SKM-1 treated with dmso at 0.1 percent for 144 hours (cell line): ENCODE data around the gene TSGA10IP.
"Not testable (repeated sequence)": the region's sequence is repeated elsewhere in the genome, so short reads cannot be mapped to it uniquely, and the experiment has no call there.

Experiments
- DNase-seq: peaks from one replicate; lab custom pipeline; 2025; ENCODE audit not compliant: unreplicated experiment; lab: John Stamatoyannopoulos, UW

TSGA10IP gene

GRCh38 chr11:65945941-65946558 lies 770 bp downstream of the TSGA10IP start:
- DNase-seq: no peak

DNA sequence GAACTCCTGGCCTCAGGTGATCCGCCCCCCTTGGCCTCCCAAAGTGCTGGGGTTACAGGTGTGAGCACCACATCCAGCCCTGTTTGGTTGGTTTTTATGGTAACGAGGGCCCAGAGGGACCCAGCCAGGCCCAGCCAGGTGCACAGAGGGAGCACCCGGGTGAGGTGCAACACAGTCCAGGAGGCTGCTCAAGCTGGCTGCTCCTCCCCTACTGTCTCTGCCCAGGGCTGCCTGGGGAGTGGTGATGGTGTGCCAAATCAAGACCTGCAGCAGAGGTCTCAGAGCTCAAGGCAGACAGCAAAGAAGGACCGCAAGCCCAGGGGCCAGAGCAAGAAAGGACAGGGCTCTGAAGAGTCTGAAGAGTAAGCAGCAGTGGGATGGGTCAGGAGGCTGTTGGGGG lies 1.4 kb downstream of the TSGA10IP start:
- no peak for DNase-seq

DNA sequence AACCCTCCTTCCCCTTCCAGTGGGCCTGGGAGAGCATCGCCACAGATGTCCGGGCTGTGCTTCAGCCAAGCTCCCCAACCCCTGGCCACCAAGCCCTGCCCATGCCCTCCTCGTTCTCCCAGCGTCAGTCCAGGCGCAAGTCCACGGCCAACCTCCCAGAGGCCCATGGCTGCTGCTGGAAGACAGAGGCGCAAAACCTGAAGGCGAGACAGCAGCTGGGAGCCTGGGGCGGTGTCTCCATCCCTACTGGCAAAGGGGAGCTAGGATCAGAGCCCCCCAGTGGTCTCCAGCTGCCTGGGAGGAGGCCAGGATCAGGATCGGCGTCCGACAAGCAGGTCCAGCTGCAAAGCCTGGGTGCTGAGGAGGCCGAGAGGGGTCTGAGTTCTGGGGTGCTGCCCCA lies 1.9 kb downstream of the TSGA10IP start:
- DNase-seq: no peak

DNA sequence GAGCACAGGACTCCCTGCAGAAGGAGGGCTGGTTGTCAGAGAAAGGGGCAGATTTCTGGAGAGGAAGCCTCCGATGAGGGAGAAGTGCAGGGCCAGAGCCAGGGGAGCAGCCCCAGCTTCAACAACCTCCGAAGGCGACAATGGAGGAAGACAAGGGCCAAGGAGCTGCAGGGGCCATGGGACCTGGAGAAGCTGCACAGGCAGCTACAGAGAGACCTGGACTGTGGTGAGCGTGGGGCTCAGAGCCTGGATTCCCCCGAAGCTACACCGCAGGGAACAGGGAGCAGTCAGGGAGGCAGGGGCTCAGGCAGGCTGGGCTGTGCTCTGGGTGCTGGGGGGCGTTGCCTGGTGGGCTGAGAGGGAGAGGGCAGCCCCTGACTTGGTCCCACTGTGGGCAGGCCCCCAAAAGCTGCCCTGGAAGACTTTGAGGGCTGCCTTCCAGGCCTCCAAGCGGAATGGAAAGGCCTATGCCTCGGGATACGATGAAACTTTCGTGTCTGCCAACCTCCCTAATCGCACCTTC lies 2.4 kb downstream of the TSGA10IP start:
- DNase-seq: no peak

DNA sequence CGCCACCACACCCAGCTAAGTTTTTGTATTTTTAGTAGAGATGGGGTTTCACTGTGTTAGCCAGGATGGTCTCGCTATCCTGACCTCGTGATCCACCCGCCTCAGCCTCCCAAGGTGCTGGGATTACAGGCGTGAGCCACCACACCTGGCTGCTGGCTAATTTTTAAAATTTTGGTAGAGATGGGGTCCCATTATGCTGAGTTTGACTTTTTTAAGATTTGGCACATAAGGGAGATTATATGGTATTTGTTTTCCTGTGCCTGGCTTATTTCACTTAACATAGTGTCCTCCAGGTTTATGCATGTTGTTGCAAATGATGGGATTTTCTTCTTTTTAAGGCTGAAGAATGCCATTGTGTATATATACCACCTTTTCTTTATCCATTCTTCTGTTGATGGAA lies 5.4 kb downstream of the TSGA10IP start:
- not testable (repeated sequence) for DNase-seq

DNA sequence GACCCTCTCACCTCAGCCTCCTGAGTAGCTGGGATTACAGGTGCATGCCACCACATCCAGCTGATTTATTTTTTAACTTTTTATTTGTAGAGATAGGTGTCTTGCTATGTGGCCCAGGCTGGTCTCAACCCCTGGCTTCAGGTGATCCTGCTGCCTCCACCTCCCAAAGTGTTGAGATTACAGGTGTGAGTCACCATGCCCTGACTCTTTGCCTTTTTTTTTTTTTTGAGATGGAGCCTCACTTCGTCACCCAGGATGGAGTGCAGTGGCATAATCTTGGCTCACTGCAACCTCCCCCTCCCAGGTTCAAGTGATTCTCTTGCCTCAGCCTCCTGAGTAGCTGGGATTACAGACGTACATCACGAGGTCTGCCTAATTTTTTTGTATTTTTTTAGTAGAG lies 6.4 kb downstream of the TSGA10IP start:
- DNase-seq: not testable (repeated sequence)

DNA sequence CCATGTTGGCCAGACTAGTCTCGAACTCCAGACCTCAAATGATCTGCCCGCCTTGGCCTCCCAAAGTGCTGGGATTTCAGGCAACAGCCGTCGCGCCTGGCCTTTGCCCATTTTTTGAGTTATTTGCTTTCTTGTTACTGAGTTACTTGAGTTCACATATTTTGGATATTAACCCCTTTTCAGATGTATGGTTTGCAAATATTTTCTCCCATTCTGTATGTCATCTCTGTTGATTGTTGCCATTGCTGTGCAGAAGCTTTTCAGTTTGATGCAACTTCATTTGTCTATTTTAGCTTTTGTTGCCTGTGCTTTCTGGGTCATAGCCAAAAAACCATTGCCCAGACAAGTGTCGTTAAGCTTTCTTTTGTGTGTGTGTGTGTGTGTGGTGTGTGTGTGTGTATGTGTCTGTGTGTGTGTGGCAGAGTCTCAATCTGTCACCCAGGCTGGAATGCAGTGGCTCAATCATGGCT lies 6.8 kb downstream of the TSGA10IP start:
- no peak for DNase-seq

DNA sequence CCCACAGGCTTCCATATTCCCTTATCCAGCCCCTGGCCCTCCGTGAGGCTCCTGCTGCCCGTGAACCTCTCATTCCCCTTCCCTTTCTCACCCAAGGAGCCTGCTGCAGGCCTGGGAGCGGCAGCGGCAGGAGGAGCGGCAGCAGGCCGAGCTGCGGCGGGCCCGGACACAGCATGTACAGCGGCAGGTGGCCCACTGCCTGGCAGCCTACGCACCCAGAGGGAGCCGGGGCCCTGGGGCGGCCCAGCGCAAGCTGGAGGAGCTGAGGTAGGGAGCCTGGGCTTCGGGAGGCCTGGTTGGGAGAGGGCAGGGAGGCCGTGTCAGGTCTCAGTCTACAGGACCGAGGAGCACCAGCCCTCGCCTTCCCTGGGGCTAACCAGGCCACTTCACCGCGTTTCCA lies 8.2 kb downstream of the TSGA10IP start:
- DNase-seq: no peak

DNA sequence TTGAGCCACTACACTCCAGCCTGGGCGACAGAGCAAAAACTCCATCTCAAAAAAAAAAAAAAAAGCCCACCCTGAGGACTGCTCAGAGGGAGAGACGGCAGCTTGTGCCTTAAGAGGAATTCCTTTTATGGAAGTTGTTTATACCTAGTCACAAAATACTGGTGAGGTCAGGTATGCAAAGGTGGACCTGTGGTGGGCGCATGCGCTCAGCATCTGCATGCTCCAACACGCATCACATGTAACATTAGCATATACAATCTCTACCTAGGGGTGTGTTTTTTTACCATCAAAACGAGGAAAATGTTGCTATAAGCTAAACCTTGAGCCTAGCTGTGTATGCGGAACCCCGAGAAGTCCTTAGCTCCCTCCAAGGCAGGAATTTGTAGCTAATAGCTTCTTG lies 9.5 kb downstream of the TSGA10IP start:
- DNase-seq: no peak

- no peak for DNase-seq
These were observed 13.0 kb downstream of the TSGA10IP start for GRCh38 chr11:65958291-65958690.

GRCh38 chr11:65958774-65959420 lies 13.6 kb downstream of the TSGA10IP start:
- no peak for DNase-seq

GRCh38 chr11:65960824-65961266 lies 15.6 kb downstream of the TSGA10IP start:
- no peak for DNase-seq

- DNase-seq: peak; percentile 94
These were observed 16.2 kb downstream of the TSGA10IP start, which contains the start of gene SART1 for GRCh38 chr11:65961267-65962140. Gene SART1 (plus strand): TSS chr11:65961734. CDS start chr11:65961781, 47 bp downstream.

DNA sequence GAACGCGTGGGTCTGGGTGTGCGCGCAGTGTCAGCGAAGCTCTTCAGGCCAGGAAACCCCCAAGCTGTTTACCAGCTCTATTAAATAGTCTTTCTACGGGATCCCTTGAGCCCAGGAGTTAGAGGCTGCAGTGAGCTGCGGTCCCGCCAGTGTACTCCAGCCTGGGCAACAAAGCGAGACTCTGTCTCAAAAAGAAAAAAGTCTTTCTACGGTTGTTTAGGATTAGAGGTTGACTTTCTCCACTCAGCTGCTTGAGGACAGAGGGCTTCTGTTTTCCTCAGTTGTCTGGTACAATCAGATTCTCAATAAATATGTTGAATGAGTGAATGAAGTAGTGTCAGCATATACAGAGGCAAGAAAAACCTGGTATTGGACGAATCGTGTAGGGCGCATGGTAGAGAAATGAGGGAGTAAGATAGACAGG lies 16.9 kb downstream of the TSGA10IP start:
- no peak for DNase-seq

- no peak for DNase-seq
These were observed 19.6 kb downstream of the TSGA10IP start for GRCh38 chr11:65964906-65965305.

GRCh38 chr11:65965986-65966762 lies 20.9 kb downstream of the TSGA10IP start:
- DNase-seq: no peak

DNA sequence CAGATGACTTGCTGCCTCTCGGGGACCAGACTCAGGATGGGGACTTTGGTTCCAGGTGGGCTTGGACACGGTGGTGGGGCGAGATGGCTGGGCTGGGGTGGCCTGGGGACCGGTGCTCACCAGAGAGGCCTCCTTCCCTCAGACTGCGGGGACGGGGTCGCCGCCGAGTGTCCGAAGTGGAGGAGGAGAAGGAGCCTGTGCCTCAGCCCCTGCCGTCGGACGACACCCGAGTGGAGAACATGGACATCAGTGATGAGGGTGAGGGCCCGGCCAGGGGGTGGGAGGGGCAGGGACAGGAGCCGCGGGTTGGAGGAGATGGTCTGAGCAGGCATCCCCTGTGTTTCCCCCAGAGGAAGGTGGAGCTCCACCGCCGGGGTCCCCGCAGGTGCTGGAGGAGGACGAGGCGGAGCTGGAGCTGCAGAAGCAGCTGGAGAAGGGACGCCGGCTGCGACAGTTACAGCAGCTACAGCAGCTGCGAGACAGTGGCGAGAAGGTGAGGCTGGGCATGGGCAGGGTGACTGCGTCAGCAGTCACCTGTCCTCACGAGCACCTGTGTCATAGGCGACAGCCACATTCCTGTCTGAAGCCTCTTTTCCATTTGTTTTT lies 22.2 kb downstream of the TSGA10IP start:
- no peak for DNase-seq

- DNase-seq: no peak
These were observed 23.6 kb downstream of the TSGA10IP start for GRCh38 chr11:65968600-65969482.

DNA sequence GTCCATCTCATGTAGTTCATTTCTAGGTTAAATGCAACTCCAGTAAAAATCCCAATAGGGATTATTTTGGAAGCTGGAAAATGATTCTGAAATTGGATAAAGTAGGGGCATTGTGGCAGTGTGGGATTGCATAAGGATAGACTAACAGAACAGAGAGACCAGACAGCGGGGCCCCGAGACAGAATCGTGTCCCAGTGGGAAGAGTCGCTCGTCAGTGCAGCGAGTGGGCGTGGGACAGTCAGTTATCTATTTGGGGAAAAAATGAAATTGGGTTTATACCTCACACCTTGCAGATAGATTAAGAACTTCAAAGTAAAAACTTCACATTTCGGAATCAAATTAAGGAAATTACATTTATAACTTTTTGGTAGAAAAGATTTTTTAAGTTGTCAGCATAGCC lies 26.8 kb downstream of the TSGA10IP start:
- no peak for DNase-seq
